WTC11 (cell line): ENCODE data around the gene IGFN1.

Source experiments
- PRRX2 ChIP-seq: fragments of 250-450 bp; sonication (Bioruptor Pico); IDR thresholded peaks from 2 replicates; pipeline ENCODE4 v1.8.0; 2021; ENCODE audit warnings: mild to moderate bottlenecking
- SP1 ChIP-seq: sonication (generic); formaldehyde crosslinking; conservative IDR thresholded peaks from 2 replicates; pipeline ENCODE4 v1.8.1; 2022; ENCODE audit warnings: missing genetic modification reagents

- TF ChIP-seq SP1 (CRISPR knock-in tag) (no peak), PRRX2 (CRISPR knock-in tag) (no peak)
Observed at GRCh38 chr1:201208236-201208635, 17.6 kb downstream of the IGFN1 start.
